Retina (tissue), 1 donor: ENCODE measurements around the gene EYS.
A peak's percentile ranks its signal among the peaks of the same experiment; 100 is the strongest.
"Not testable (repeated sequence)": the region's sequence is repeated elsewhere in the genome, so short reads cannot be mapped to it uniquely, and the experiment has no call there.

Experiments
- DNase-seq: peaks from one replicate; pipeline ENCODE4 v3.0.0-alpha.2; 2016

EYS gene

GRCh38 chr6:64527899-64528298 is 1179.1 kb downstream of the EYS start:
- no peak for DNase-seq

DNA sequence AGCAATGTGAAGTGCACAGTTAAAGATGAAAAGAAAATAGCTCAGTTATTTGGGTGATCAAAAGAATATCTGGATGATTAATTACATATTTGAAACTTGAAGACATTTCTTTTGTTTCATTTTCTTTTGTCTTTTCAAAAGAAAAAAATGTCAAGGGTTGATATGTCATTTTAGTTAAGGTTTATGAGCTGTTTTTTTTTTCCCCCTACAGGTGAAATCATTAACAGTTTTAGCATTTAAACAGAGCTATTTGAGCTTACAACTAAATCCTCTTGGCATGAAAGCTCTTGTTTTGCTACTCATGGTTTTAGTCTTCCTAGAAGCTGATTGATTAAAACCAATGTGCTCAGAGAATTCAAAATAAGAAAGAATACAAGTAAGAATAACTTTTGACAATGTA is 1184.2 kb downstream of the EYS start:
- no peak for DNase-seq

DNA sequence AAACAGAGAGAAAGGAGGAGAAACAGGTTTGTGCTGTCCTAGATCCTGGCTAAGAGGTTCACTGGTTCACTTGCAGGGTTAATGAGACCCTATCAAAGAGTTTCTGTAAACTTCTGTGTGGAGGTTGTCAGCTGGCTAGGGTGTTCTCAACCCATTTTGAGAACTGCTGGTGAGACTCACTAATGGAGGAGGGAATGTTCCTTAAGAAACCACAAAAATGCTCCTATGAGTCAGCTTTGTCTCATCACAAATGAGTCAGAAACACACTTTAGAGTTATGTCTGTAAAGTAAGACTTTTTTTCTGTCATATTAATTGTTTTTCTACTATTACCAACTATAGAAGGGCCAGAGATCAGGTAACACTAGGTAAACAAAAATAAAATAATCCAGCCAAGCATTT is 1187.0 kb downstream of the EYS start:
- no peak for DNase-seq

- no peak for DNase-seq
These were observed 1190.6 kb downstream of the EYS start for GRCh38 chr6:64516393-64516792.

GRCh38 chr6:64507661-64508060 is 1199.4 kb downstream of the EYS start:
- no peak for DNase-seq

DNA sequence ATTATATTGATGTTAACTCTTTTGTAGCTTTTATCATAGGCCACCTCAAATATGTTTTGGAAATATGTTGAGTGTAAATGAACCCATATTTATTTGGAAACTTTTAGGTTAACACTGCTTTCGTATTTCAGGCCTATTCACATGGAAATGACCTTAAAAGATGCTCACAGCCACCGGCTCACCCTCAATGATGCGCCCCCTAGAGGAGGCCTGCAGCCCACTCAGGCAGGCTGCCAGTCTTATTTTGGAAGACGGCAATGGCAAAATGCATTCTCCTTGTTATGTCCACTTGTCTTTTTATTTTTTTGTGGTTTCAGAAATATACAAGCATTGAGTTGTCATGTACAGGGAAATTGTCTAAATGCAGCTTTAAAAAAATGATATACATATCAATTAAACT is 1201.7 kb downstream of the EYS start:
- no peak for DNase-seq

DNA sequence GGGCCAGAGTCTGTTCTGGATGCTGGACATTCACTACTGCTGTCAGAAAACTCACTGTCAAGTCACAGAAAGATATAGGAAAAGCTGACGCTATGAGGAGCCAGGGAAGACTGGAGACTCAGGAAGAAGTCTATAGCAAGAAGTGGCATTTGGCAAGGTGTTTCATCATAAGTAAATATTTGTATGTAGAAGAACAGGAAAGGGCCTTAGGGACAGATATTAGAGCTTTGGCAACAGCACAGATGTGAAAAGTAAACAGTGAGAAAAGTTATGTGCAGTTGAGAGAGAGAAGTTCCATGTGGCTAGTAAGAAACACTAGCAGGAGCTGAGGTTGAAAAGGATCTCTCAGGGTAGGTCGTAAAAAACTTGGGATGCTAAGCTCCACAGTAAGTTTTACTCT is 1202.5 kb downstream of the EYS start:
- no peak for DNase-seq

- DNase-seq: no peak
These were observed 1204.2 kb downstream of the EYS start for GRCh38 chr6:64502801-64503200.

DNA sequence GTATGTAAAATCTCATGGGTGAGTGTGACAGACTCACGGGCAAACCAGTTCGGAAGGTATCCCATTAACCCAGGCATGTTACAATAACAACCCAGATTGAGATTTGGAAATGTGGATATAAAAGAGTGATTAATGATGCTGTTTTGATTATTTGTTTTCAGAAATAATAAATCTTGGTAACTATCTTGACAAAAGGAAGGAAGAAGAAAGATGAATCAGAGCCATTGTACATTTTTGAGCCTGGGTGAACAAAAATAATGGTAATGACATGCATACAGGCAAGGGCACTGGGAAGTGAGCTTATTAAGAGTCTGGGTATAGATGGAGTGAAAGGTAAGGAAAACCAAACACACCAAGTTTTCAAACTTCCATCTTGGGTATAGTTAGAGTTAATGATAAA is 1209.4 kb downstream of the EYS start:
- no peak for DNase-seq

DNA sequence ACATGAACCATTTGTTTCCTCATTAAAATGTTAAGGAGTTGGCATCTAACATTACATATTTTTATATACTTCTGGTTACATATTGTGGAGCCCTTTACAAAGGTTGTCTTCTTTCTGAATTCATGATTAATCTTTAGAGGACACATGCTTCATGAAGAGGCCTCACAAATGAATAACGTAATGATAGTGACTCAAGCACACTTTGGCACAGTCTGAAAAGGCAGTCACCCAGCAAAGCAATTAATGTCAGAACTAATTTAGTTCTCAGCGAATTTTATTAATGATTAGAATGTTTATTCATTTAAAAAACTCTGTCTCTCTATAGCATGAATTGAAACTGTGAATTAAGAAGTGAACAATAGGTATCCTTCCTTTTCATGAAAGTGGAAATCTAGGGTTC is 1217.3 kb downstream of the EYS start:
- peak; percentile 44 for DNase-seq

DNA sequence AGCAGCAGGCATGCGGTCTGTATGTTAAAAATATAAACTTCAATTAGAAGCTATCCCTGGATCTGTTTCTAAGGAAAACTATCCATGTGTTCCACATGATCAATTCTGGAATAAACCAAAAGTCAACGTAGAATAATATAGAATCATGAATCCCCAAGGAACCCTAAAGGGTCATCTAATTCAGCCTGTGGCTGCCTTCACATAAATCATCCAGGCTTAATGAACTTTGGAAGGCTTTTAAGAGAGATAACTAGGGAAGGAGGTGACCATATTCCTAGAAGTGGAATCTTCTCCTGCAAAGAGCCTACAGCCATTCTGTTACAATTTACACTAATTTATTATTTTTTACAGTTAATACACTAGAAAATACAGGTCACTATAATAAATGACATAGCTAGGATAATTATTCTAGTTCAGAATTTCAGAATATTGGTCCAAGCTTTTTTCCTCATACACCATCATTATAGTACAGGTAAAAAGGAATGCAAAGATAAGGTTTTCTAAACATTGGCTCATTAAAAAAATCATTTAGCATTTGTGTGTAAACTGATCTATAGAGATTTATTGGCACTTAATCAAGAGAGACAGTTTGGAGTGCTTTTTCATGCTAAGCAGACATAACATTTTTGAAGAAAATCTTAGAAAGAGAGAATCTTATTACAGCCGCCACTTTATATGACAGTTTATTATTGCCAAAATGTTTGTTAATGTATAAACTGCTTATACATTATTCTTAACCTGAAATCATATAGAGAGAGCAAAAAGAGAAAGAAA is 1220.3 kb downstream of the EYS start:
- no peak for DNase-seq

DNA sequence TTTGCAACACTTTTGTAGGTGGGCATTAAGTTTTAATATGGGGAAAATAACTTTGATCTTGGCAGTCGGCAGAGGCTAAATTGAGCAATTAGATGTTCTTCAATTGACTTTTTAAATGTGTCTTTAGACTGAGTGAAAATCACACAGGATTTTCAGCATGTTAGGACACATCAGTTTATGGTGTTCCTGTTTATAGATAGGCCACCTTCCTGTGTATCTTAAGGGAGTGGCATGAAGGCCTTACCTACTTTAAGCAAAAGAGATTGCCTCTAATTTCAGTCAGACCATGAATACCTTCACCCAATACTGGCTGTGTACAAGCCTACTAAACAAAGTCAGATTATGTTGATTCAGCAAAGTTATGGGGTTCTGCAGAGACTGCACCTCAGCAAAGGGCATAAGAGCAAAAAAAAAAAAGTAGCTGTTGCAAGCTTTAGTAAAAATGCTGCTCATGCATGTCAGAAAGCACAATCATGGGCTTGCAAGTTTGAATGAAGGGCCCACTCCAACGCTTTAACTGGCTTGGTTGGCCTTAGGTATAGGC is 1223.0 kb downstream of the EYS start:
- DNase-seq: no peak

DNA sequence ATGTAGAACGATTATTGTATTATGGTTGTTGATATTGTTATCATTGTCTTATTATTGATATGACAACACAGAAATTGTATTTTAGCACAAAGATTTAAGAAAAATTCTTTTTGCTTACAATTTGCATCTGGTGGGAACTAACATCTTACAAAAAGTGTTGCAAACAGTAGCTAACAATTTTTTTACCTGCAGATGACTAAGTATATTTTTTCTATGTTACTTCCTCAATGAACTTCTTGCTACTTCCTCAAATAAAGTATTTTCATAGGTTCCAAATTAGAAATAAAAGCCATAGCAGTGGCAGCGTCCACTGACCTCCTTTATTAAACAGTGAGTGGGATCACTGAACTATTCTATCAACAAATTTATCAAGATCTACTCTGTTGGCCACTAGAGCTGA is 1224.4 kb downstream of the EYS start:
- no peak for DNase-seq

- no peak for DNase-seq
These were observed 1227.9 kb downstream of the EYS start for GRCh38 chr6:64479134-64479533.

DNA sequence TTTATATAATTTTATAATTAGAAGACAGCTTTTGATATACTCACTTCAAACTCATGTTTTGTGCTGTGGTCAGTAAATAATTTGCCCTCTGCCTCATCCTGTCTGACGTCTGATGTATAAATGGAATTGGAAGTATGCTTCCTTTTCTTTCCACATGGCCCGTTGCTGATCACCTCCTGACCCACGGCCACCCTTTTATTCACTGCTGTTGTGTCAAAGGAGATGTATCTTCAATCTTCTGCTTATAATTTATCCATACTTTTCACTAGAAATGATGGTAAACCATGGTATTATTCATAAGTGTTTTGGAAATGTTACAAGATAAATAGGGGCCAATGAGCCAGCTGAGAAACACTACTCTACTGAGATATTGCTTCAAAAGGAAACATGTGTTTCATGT is 1229.6 kb downstream of the EYS start:
- no peak for DNase-seq

- DNase-seq: no peak
These were observed 1230.1 kb downstream of the EYS start for GRCh38 chr6:64476935-64477334.

DNA sequence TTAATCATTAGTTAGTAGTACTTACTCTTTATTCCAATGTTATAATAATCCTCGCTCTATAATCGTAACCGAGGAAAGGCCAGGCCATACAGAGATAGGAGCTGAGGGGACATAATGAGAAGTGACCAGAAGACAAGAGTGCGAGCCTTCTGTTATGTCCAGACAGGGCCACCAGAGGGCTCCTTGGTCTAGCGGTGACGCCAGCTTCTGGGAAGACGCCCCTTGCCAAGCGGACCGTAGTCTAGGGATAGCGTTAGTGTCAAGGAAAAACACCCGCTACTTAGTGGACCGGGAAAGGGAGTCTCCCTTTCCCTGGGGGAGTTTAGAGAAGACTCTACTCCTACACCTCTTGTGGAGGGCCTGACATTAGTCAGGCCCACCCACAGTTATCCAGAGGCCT is 1237.6 kb downstream of the EYS start:
- not testable (repeated sequence) for DNase-seq

DNA sequence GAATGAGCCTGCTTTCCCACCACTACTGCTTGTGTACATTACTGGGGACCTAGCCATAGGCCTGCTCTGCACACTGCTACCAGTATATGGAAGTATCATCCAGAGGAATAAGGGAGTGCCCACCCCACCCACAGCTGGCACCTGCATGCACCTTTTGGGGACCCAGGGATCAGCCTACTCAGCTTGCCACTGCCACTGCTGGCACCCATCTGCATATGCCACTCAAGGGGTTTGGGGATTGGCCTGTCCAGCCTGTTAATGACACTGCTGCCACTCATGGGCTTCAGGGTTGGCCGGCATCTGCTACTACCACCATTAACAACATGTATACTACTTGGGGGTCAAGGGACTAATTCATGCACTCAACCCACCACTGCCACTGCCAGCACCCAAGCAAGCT is 1239.4 kb downstream of the EYS start:
- no peak for DNase-seq

- peak; percentile 56 for DNase-seq
These were observed 1247.5 kb downstream of the EYS start for GRCh38 chr6:64459411-64459944.

GRCh38 chr6:64448101-64448500 is 1258.9 kb downstream of the EYS start:
- DNase-seq: not testable (repeated sequence)

DNA sequence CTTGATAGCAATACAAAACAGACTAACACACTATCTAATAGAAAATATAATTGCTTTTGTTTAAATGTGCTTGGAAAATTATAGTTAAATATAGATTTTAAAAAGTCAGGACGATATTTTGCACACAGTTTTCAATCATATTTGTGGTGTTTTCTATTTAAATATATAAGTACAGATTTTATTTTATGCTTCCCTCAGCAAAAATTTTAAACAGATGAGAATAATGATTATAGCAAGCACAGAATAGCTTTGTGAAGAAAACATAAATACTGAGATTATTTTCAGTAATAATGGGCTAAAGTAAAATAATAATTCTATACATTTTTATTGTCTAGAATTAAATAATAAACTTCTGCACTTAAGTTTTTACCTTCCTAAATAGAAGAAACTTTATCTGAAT is 1262.0 kb downstream of the EYS start:
- DNase-seq: no peak

DNA sequence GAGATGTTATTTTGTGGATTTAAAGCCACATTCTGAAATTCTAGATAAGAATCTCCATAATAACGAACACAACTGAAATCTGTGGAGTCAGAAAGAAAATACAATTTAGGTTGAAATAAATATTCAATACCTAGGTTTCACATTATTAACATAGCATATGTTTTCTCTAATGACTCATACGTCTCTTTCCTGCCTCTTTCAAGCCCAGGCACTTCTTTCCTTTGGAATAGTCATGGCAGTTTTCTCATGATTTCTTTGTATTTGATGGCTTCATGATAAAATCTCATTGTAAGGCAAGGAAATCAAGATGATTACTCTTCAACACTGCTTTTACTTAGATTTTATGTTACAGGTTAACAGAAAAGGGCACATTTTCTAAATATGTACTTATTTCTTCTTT is 1267.8 kb downstream of the EYS start:
- no peak for DNase-seq

DNA sequence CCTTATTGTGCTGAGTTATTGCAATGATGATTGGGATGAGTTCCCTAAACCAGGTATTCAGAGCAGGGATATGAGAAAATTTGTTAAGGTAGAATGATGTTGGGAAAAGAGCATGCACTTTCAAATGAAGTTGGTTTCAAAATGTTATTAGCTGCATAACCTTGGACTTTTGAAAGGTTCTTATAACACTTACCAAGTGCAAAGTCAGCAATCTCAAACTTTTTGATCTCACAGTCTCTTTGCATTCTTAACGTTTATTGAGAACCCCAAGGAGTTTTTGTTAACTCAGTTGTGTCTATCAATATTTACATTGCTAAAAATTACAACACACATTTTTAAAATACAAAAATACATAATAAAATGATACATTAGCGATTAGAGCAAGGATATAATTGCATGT is 1269.0 kb downstream of the EYS start:
- DNase-seq: no peak

GRCh38 chr6:64429926-64430325 is 1277.1 kb downstream of the EYS start:
- DNase-seq: no peak

GRCh38 chr6:64428186-64428585 is 1278.8 kb downstream of the EYS start:
- DNase-seq: no peak
